NT2/D1 (cell line): ENCODE results near the gene MAP2K7.

Experiments used
- YY1 ChIP-seq: IDR thresholded peaks from 2 replicates; pipeline ENCODE4 v1.6.1; 2011; ENCODE audit not compliant: insufficient read length, insufficient read depth
- ZNF274 ChIP-seq: IDR thresholded peaks from 2 replicates; pipeline ENCODE4 v1.6.1; 2011; ENCODE audit warnings: mild to moderate bottlenecking, low read depth, low read length

- TF ChIP-seq YY1, result no peak
- TF ChIP-seq ZNF274, result no peak
Observed at GRCh38 chr19:7899751-7900378, 3.8 kb upstream of the MAP2K7 start.
